Panc1 (cell line): ENCODE data around the gene ATP11C. TPM values are rescaled to one million over a fixed set of nuclear protein-coding genes. Genes with fewer than 3 reads are reported as not detected.

Source experiments
- ATAC-seq: fragments of 200-7000 bp; cut with Tn5 transposase; 2 replicates; pipeline ENCODE4 v1.9.1; 2020; ENCODE audit warnings: mild to moderate bottlenecking, moderate library complexity
- BruUV-seq: library from RNA; stranded (reverse); fragments of 400-500 nt; replicated peaks from 2 replicates; lab custom pipeline; 2021; lab: Mats Ljungman, UMichigan
- CTCF ChIA-PET: fragments of 300-600 bp; sonication (Branson Sonifier 250); formaldehyde crosslinking; loops from one replicate; lab custom pipeline; 2022; ENCODE audit warnings: antibody characterized with exemption; lab: Charles Lee
- POLR2A ChIA-PET: fragments of 300-600 bp; sonication (Branson Sonifier 250); formaldehyde crosslinking; loops from one replicate; lab custom pipeline; 2022; ENCODE audit warnings: antibody characterized with exemption; lab: Charles Lee
- DNase-seq: peaks from one replicate; pipeline ENCODE4 v3.0.0-alpha.2; 2010; ENCODE audit warnings: low read depth, low spot score
- H3K27ac ChIP-seq: 2 replicates; pipeline ENCODE4 v1.5.1; 2011; ENCODE audit warnings: mild to moderate bottlenecking, low read length, inconsistent platforms
- H3K27me3 ChIP-seq: fragments of 200-500 bp; sonication (Bioruptor generic); 2 replicates; pipeline ENCODE4 v1.6.0; 2014; ENCODE audit warnings: low read length, inconsistent platforms; ENCODE audit not compliant: control insufficient read depth, insufficient read depth
- H3K36me3 ChIP-seq: fragments of 200-500 bp; sonication (Bioruptor generic); 2 replicates; pipeline ENCODE4 v1.5.1; 2014; ENCODE audit warnings: inconsistent platforms, mild to moderate bottlenecking, low read length, moderate library complexity; ENCODE audit not compliant: control insufficient read depth, insufficient read depth
- H3K4me1 ChIP-seq: 2 replicates; pipeline ENCODE4 v1.5.1; 2011; ENCODE audit warnings: inconsistent platforms, mild to moderate bottlenecking, low read length, moderate library complexity; ENCODE audit not compliant: control insufficient read depth, insufficient read depth
- H3K4me3 ChIP-seq, 2 experiments: 2 replicates each; pipeline ENCODE4 v1.5.1; 2011 to 2012; ENCODE audit warnings: low read depth in 2 of 2, low read length in 2 of 2, mild to moderate bottlenecking in 2 of 2, inconsistent platforms in 1 of 2, moderate library complexity in 1 of 2
- H3K9me3 ChIP-seq: fragments of 200-500 bp; sonication (Bioruptor generic); 2 replicates; pipeline ENCODE4 v1.5.1; 2014; ENCODE audit warnings: low read depth, mild to moderate bottlenecking, inconsistent platforms, low read length, moderate library complexity; ENCODE audit not compliant: control insufficient read depth, insufficient read depth
- CTCF ChIP-seq: fragments of 450-650 bp; IDR thresholded peaks from 2 replicates; pipeline ENCODE4 v1.5.1; 2017; ENCODE audit warnings: mild to moderate bottlenecking
- POLR2AphosphoS5 ChIP-seq: IDR thresholded peaks from 2 replicates; pipeline ENCODE4 v1.6.1; 2012; ENCODE audit warnings: mild to moderate bottlenecking, low read depth, low read length, moderate library complexity
- REST ChIP-seq, 2 experiments: IDR thresholded peaks; 2 replicates each; pipeline ENCODE4 v1.6.1; 2011 to 2012; ENCODE audit warnings: low read depth in 2 of 2, control low read depth in 1 of 2, low read length in 1 of 2, mild to moderate bottlenecking in 1 of 2, moderate library complexity in 1 of 2; ENCODE audit not compliant: insufficient read depth in 1 of 2
- SIN3A ChIP-seq: IDR thresholded peaks from 2 replicates; pipeline ENCODE4 v1.6.1; 2012; ENCODE audit warnings: low read depth, mild to moderate bottlenecking, low read length, moderate library complexity, borderline replicate concordance; ENCODE audit not compliant: insufficient read depth
- TCF7L2 ChIP-seq: IDR thresholded peaks from 2 replicates; pipeline ENCODE4 v1.6.1; 2011; ENCODE audit warnings: mild to moderate bottlenecking, low read depth, low read length, inconsistent platforms
- in situ Hi-C: cut with HindIII; loops from 2 replicates; pipeline ENCODE4 v1.10.0; 2016; ENCODE audit warnings: low sequenced_read_pairs, low pct_unique_long_range_greater_than_20kb
- intact Hi-C: fragments of 100-400 bp; cut with micrococcal nuclease; formaldehyde crosslinking; loops from one replicate; pipeline ENCODE4 v1.10.0; 2022; ENCODE audit not compliant: unreplicated experiment
- total RNA-seq: library from RNA; stranded (reverse); gene quantifications from one replicate; pipeline ENCODE4 v1.2.1, GENCODE V29; 2021; ENCODE audit not compliant: unreplicated experiment

Gene ATP11C
- total RNA-seq, 1 experiment from 2014 or later = 61.3 TPM

GRCh38 chrX:139972629-139973624, 40.1 kb upstream of the ATP11C start:
- ChIA-PET CTCF (no interaction called here), POLR2A (no interaction called here)
- DNase-seq (no peak), ATAC-seq (no peak)
- Histone ChIP-seq H3K36me3 (no peaks in the 10 kb centered on the region), H3K9me3 (no peaks in the 10 kb centered on the region), H3K4me3 (no peak overlapping the region), H3K27me3 (peaks cover 2% of the 10 kb centered on the region; the same call in 1 of the 2 replicates), H3K27ac (no peak overlapping the region), H3K4me1 (no peaks in the 10 kb centered on the region)
- in situ Hi-C loops (no loop called here), intact Hi-C loops (loop anchor here (5.0 kb wide), 1 partner anchor 1196 kb away; no protein-coding TSS in a partner anchor)
- no TSS peak for BruUV-seq
- no peak for TF ChIP-seq REST (IDR thresholded peaks at IDR 0.05; ENCODE audit: insufficient read depth in 1 of 2, low read depth in 2 of 2, low read length in 1 of 2)
- no peak for TF ChIP-seq CTCF
- no peak for TF ChIP-seq POLR2AphosphoS5
- no peak for TF ChIP-seq SIN3A
- no peak for TF ChIP-seq TCF7L2

GRCh38 chrX:139972113-139972512, 39.3 kb upstream of the ATP11C start:
- no peak for ATAC-seq
- no peaks in the 10 kb centered on the region for H3K4me1 ChIP-seq
- POLR2A ChIA-PET = no interaction called here
- H3K27ac ChIP-seq = no peak overlapping the region
- no peaks in the 10 kb centered on the region for H3K36me3 ChIP-seq
- TF ChIP-seq REST (IDR thresholded peaks at IDR 0.05; ENCODE audit: insufficient read depth in 1 of 2, low read depth in 2 of 2, low read length in 1 of 2) (no peak), TCF7L2 (no peak), POLR2AphosphoS5 (no peak), CTCF (no peak), SIN3A (no peak)
- DNase-seq = no peak
- intact Hi-C loops = loop anchor here (5.0 kb wide), 1 partner anchor 1195 kb away; no protein-coding TSS in a partner anchor
- H3K27me3 ChIP-seq = peaks cover 2% of the 10 kb centered on the region; the same call in 1 of the 2 replicates
- CTCF ChIA-PET = no interaction called here
- no TSS peak for BruUV-seq
- no peaks in the 10 kb centered on the region for H3K9me3 ChIP-seq
- H3K4me3 ChIP-seq = no peak overlapping the region
- in situ Hi-C loops = no loop called here
